HG03442 (cell line): ENCODE measurements around the gene RREB1.
"Not testable (repeated sequence)": the region's sequence is repeated elsewhere in the genome, so short reads cannot be mapped to it uniquely, and the experiment has no call there.

Source experiments
- ATAC-seq: cut with Tn5 transposase; IDR thresholded peaks from one replicate; pipeline ENCODE4 v1.9.1; 2021; ENCODE audit warnings: mild to moderate bottlenecking, moderate library complexity; ENCODE audit not compliant: unreplicated experiment

Gene RREB1

GRCh38 chr6:7144872-7145584 lies 37.3 kb downstream of the RREB1 start:
- ATAC-seq: no peak

DNA sequence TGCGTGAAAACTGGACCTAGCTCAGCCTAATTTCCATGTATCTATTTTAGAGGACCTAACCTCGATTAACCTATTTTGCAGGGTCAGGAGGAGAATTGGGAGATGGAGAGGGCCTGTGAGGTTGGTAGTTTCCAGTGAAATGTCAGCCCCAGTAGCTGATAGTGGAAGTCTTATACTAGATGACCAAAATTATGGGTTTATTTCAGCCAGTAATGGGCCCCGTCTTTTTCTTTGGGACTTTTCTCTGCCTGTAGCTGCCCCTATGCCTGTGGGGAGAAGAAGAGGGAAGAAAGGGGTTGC lies 37.8 kb downstream of the RREB1 start:
- no peak for ATAC-seq

DNA sequence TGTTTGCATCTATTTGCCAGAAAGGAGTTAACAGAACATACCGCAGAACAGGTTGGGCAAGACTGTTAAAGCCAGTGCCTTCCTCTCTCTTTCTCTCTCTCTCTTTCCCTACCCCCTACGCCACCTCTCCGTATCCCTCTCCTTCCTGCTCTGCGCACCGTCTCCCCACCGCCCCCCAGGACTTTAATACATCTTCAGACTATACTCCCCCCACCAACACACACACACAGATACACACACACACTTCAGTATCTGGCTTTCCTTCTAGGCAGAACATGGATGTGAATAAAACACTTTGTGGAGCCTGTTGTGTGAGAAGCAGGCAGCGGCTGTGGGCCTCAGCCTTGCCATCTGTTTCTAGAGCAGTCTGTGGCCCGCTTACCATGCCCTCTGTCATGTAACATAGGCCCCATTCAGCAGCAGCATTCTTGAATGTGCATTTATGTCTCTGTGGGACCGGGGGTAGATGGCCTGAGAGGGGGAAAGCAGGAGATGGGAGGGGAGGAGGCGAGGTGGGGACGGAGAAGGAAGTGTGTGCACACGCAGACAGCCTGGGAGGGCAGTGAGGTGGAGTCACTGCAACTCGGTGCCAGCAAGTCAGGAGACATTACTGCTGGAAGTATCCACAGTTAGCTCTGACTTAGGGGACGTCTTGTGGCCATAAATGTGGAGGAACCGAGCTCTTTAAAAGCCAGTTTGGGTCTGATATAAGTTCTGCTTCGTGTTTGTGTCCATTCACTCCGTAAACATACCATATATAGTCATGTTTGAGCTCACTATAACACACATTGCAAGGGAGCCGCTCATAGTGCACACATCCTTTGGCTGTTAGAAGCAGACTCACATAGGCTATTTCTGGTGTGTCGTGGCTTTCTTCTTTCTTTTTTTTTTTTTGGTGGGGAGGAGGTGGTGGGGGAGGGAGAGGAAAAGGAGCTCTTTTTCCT lies 38.4 kb downstream of the RREB1 start:
- ATAC-seq: no peak

GRCh38 chr6:7147051-7147671 lies 39.4 kb downstream of the RREB1 start:
- no peak for ATAC-seq

DNA sequence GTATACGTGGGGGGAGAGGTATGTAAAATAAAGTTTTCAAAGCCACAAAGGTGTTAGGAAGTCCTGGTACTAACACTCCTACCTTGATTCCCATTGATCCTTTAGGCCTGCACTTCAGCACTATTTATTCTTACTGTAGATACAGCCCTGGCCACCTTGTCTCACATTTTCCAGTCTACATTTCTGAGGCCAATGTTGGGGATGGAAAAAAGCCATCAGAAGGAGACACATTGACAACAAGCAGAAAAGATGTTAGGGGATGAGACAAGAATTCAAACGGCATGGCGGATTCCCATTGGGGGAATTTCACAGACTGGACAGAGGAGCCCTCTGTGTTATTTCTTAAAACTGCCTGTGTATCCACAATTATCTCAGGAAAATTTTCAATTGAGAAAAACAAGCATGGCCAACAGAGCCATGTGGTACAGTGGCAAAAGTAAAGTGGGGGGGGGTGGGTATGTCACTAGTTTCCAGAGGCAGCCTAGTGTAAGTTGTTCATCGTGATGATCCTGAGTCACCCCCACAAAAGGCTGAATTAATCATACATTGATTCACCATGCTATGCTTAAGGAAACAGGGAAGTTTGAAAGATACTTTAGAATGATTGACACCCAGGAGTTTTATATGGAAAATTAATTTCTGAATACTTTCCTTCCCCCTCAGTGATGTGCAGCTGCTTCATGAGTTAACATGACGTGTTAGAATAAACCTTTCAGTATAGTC lies 40.5 kb downstream of the RREB1 start:
- ATAC-seq: no peak

GRCh38 chr6:7150381-7151064 lies 42.8 kb downstream of the RREB1 start:
- ATAC-seq: no peak

DNA sequence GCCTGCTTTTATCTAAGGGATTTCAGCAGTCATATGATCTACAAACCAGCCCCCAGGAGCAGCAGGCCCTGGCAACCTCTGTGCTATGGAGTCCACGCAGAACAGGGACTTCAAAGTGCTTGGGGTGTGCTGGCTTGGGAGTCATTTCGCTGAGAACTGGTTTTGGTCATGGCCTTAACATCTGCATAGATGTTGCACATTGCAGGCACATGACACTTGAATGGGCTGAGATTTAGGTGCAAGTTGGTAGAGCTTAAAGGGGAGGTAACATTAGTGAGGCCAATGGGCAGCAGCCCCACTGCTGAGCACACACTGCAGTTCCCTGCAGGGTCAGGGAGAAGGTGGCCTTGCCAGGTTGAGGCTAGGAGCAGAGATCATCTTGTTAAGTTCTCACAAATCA lies 43.6 kb downstream of the RREB1 start:
- no peak for ATAC-seq

- ATAC-seq: no peak
These were observed 44.7 kb downstream of the RREB1 start for GRCh38 chr6:7152462-7152861.

DNA sequence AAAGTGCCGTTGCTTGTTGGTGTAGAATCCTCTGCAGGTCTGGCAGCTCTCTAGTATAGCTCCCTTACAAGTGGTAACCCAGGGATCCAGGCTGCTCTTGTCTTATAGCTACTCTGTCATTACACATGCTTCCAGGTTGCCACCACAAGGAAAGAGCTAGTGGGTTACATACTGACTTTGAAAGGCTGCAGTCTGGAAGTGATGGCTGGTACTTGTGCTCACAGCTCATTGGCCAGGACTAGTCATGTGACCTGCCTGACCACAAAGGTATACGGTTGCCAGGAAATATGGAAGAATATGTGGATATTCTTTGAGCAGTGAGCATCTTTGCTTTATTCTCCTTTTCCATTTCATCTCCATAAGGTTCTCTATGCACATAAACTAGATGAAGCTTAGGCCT lies 46.0 kb downstream of the RREB1 start:
- no peak for ATAC-seq

- peak; percentile 66 for ATAC-seq
These were observed 46.8 kb downstream of the RREB1 start for GRCh38 chr6:7154341-7155139.

- ATAC-seq: peak; percentile 32
These were observed 48.3 kb downstream of the RREB1 start for GRCh38 chr6:7155871-7156579.

DNA sequence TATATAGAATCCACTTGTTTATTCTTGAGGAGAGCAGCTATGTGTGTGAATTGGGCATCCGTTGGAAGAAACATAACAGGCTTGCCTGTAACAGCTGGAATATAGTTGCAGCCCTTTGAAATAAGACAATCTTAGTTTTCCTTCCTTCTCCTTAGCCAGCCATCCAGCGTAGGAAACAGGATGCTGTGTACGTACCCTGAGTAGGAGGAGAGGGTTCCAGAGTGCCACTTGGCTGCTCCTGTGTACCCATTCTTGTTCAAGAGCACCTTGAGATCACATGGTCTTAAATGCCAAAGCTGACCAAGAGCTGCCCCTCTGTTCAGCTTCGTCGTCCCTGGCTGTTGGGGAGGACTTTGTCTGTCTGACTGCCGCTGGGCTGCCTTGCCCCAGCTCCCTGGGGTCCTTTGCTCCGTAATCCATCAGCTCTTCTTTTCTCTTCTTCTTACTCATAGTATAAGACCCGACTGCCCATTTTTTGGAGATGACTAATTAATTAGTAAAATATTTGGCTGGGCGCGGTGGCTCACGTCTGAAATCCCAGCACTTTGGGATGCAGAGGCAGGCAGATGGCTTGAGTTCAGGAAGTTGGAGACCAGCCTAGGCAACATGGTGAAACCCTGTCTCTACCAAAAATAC lies 49.0 kb downstream of the RREB1 start:
- ATAC-seq: no peak

DNA sequence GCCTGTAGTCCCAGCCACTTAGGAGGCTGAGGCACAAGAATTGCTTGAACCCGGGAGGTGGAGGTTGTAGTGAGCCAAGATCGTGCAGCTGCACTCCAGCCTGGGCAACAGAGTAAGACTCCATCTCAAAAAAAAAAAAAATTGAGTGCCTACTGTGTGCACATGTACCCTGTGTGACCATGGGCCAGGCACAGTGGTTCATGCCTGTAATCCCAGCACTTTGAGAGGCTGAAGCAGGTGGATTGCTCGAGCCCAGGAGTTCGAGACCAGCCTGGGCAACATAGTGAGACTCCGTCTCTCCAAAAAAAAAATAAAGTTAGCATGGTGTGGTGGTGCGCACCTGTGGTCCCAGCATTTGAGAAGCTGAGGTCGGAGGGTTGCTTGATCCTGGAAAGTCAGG lies 49.5 kb downstream of the RREB1 start:
- ATAC-seq: not testable (repeated sequence)

- no peak for ATAC-seq
These were observed 50.2 kb downstream of the RREB1 start for GRCh38 chr6:7157752-7158616.

DNA sequence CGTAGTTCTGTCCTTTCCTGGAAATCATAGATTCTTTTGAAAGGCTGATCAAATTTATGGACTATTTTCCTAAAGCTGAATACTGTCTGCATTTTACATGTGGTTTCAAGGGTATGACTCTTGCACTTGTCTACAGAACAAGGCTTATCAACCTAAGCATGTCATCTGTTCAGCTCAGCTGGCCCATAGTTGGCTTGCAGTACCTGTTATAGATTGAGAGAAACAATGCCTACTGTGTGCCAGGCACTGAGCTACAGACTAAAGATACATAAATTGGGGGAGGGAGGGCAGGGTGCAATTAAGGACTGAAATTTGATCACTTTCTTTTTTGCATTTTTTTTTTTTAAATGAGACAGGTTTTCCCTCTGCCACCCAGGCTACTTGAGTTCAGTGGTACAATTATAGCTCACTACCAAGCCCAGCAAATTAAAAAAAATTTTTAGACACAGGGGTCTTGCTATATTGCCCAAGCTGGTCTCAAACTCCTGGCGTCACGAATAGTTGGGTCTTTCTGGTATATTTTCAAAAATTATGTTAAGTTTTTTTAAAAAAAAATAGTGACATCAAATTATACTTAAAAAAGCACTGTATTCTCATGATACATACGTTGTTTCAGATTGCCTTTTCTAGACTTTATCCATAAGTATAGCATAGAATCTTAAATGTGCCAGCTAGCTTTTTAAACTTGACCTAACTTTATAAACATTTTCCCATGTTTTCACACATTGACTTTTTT lies 52.2 kb downstream of the RREB1 start:
- ATAC-seq: no peak

- no peak for ATAC-seq
These were observed 53.5 kb downstream of the RREB1 start for GRCh38 chr6:7161253-7161623.

DNA sequence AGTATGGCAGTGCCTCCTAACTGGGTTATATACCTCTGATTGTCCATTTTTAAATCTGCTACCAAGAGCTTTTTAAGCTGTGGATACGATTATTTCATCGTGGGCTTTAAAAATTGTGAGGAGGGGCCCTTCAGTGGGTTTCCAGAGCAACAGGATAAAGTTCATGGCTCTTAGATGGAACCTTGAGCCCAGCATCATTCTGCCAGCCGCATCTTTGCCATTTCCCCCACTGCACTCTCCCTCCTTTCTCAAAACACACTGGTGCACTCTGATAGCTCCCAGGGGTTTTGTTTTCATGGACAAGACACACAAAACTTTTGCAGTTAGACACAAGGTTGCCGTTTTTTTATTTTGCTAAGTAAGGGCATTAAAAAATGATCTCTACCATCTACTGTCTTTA lies 54.1 kb downstream of the RREB1 start:
- ATAC-seq: no peak
